HAP-1 (cell line): ENCODE data around the gene TAS1R2.

Experiments
- DNase-seq, 2 experiments: peaks; one replicate each; pipeline ENCODE4 v3.0.0-alpha.2; 2016 to 2020; ENCODE audit warnings: low spot score in 2 of 2
- H3K27me3 ChIP-seq: fragments of 250-450 bp; sonication (Bioruptor Pico); 2 replicates; pipeline ENCODE4 v1.5.1; 2020; ENCODE audit warnings: low read depth, mild to moderate bottlenecking, moderate library complexity
- H3K36me3 ChIP-seq: fragments of 250-450 bp; sonication (Bioruptor Pico); replicated peaks from 2 replicates; pipeline ENCODE4 v1.5.1; 2020; ENCODE audit warnings: mild to moderate bottlenecking
- H3K4me1 ChIP-seq: fragments of 250-450 bp; sonication (Bioruptor Pico); 2 replicates; pipeline ENCODE4 v1.5.1; 2020; ENCODE audit warnings: mild to moderate bottlenecking
- H3K4me3 ChIP-seq: fragments of 250-450 bp; sonication (Bioruptor Pico); 2 replicates; pipeline ENCODE4 v1.5.1; 2020; ENCODE audit warnings: mild to moderate bottlenecking, moderate library complexity
- H3K9me3 ChIP-seq: fragments of 250-450 bp; sonication (Bioruptor Pico); 2 replicates; pipeline ENCODE4 v1.5.1; 2020; ENCODE audit warnings: mild to moderate bottlenecking, moderate library complexity
- in situ Hi-C: fragments of 300-500 bp; cut with MboI; formaldehyde crosslinking; loops from 3 replicates; pipeline ENCODE4 v1.14.3; 2020; ENCODE audit warnings: low sequenced_read_pairs, inconsistent platforms, mixed read lengths

Gene TAS1R2

DNA sequence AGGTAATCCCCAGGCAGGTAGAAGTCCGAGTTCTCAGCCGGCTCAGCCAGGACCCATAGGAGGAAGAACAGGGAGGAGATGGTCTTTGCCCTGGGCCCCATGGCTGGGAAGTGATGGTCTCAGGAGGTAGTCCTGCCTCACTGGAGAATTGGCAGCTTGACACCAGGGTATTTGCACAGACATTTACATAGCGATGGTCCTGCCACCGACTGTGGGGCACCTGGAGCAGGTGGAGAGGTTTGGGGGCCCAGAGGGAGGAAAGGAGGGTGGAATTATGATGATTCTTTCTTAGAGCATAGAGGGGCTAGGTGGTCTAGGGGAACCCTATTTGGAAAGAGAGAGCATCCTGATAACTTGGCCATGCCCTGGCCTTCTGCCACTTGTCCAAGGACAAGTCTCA is at the start of gene TAS1R2:
Gene TAS1R2, minus strand, starts transcription at position 101 of the 400 bp plus-strand sequence. Its CDS starts 0 bp downstream, at position 101.
- no peaks in the 10 kb centered on the region for H3K36me3 ChIP-seq
- no peak within 1 kb of the TSS for H3K4me3 ChIP-seq
- H3K27me3 ChIP-seq: no peaks in the 10 kb centered on the region
- no peak for DNase-seq
- no peaks in the 10 kb centered on the region for H3K4me1 ChIP-seq
- in situ Hi-C loops: no loop called here
- no peaks in the 10 kb centered on the region for H3K9me3 ChIP-seq

- Histone ChIP-seq H3K27me3 (no peaks in the 10 kb centered on the region), H3K4me3 (no peak overlapping the region), H3K9me3 (no peaks in the 10 kb centered on the region), H3K4me1 (peaks cover 4% of the 10 kb centered on the region), H3K36me3 (no peaks in the 10 kb centered on the region; the same call in 1 of the 2 replicates)
- no peak for DNase-seq
- in situ Hi-C loops: no loop called here
Observed at GRCh38 chr1:18907917-18908845, 48.7 kb upstream of the TAS1R2 start.

GRCh38 chr1:18907021-18907916 is 47.8 kb upstream of the TAS1R2 start:
- peak; percentile 36 to 54 for DNase-seq
- Histone ChIP-seq H3K4me3 (no peak overlapping the region), H3K36me3 (no peaks in the 10 kb centered on the region; the same call in 1 of the 2 replicates), H3K27me3 (no peaks in the 10 kb centered on the region), H3K9me3 (no peaks in the 10 kb centered on the region), H3K4me1 (peaks cover 4% of the 10 kb centered on the region)
- in situ Hi-C loops: no loop called here

- no peak for DNase-seq
- H3K9me3 ChIP-seq: no peaks in the 10 kb centered on the region
- peaks cover 4% of the 10 kb centered on the region for H3K4me1 ChIP-seq
- H3K27me3 ChIP-seq: no peaks in the 10 kb centered on the region
- in situ Hi-C loops: loop anchor here (5.0 kb wide), 1 partner anchor 189 kb away; no protein-coding TSS in a partner anchor
- peak overlapping the region; percentile 71 for H3K4me3 ChIP-seq
- no peaks in the 10 kb centered on the region for H3K36me3 ChIP-seq
Observed at GRCh38 chr1:18903291-18903756, 43.9 kb upstream of the TAS1R2 start.

GRCh38 chr1:18902523-18903290 is 43.2 kb upstream of the TAS1R2 start, which contains the start of gene ALDH4A1:
Gene ALDH4A1 (minus strand): TSS chr1:18902555. CDS start chr1:18902523, 32 bp downstream.
- H3K4me3 ChIP-seq: peak within 1 kb of the TSS; percentile 71
- no peaks in the 10 kb centered on the region for H3K27me3 ChIP-seq
- H3K9me3 ChIP-seq: no peaks in the 10 kb centered on the region
- no peaks in the 10 kb centered on the region for H3K36me3 ChIP-seq
- in situ Hi-C loops: loop anchor here (5.0 kb wide), 1 partner anchor 190 kb away; no protein-coding TSS in a partner anchor
- H3K4me1 ChIP-seq: peaks cover 4% of the 10 kb centered on the region
- peak; percentile 94 to 97 for DNase-seq

DNA sequence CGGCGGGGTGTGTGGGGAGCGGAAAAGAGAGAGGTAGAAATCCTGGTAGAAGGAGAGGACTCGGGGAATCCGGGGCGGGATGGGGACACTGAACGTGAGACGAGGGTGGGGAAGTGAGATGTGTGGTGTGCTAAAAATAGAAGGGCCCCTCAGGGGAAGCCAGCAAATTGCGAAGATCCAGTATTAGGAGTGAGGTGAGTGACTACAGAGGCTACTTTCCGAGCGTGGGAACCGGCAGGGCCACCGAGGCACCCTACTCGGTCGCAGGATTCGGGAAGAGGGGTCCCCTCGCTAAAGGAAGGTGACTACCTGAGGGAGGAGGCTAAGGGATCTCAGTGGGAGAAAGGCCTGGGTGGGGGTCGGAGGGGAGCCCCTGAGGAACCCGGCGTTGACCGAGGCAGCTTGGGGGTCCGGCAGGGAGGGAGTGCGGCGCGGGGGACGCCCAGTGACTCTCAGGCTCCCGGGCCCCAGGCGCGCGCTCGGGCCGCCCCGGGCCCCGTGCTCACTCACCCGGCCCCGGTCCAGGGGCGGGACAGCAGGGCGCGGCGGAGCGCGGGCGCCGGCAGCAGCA is 42.6 kb upstream of the TAS1R2 start:
- Histone ChIP-seq H3K27me3 (no peaks in the 10 kb centered on the region), H3K4me3 (peak overlapping the region; percentile 71), H3K36me3 (no peaks in the 10 kb centered on the region), H3K9me3 (no peaks in the 10 kb centered on the region), H3K4me1 (peaks cover 4% of the 10 kb centered on the region)
- peak; percentile 14 to 36 for DNase-seq
- in situ Hi-C loops: loop anchor here (5.0 kb wide), 1 partner anchor 190 kb away; no protein-coding TSS in a partner anchor

GRCh38 chr1:18901147-18901951 is 41.9 kb upstream of the TAS1R2 start:
- H3K9me3 ChIP-seq: no peaks in the 10 kb centered on the region
- no peaks in the 10 kb centered on the region for H3K36me3 ChIP-seq
- peak overlapping the region; percentile 71 for H3K4me3 ChIP-seq
- H3K27me3 ChIP-seq: no peaks in the 10 kb centered on the region
- in situ Hi-C loops: loop anchor here (5.0 kb wide), 1 partner anchor 191 kb away; no protein-coding TSS in a partner anchor
- H3K4me1 ChIP-seq: peaks cover 4% of the 10 kb centered on the region
- no peak for DNase-seq

DNA sequence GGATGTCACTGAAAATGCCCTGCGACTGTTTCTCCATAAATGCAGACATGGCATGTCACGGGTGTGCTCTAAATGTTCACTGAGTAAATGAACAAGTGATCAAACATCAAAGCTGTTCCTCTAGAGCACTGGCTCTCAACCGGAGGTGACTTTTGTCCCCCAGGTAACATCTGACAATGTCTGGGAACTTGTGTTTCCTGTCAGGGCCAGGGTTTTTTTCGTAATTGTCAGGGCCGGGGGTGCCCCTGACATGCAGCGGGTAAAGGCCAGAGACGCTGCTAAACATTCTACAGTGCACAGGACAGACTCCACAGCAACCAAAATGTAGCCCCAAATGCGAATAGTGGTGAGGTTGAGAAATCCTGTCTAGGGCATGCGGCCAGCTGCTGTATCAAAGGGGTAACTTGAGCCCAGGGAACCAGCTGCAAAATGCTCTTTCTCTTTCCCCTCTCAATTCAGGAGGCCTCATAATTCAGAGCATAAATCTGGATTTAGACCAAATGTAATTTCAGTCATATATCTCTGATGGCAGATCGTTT is 40.9 kb upstream of the TAS1R2 start:
- in situ Hi-C loops: loop anchor here (5.0 kb wide), 1 partner anchor 192 kb away; no protein-coding TSS in a partner anchor
- no peak for DNase-seq
- no peak overlapping the region for H3K4me3 ChIP-seq

DNA sequence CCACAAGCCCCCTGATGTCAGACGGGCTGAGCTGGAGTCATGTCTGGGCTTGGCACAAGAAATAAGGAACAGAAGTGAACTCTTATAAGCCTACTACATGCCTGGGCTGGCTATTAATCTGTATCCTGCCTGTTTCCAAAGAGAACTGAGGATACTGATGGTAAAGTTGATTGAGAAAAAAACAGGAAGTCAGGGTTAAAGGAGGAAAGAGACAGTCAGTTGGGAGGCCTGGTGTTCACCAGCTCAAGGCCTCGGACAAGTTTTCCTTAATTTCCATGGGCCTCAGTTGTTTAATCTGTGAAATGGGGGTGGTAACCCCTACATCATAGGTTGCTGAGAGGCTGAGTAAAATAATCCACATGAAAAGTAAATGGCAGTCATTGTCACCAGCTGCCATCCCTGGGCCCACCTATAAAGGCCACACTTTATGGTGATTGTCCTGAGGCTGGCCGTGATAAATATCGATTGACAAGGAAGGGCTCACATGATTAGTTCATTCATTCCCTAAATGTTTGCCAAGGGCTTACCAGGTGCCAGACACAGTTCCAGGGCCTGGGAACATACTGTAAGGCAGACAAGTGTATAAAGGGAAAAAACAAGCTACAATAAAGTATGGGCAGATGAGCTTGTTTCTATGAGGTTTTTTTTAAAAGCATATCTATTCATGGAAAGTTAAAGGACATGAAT is 40.0 kb upstream of the TAS1R2 start:
- H3K4me3 ChIP-seq: no peak overlapping the region
- in situ Hi-C loops: loop anchor here (5.0 kb wide), 1 partner anchor 193 kb away; no protein-coding TSS in a partner anchor
- DNase-seq: no peak
- H3K9me3 ChIP-seq: no peaks in the 10 kb centered on the region
- peaks cover 4% of the 10 kb centered on the region for H3K4me1 ChIP-seq
- no peaks in the 10 kb centered on the region for H3K36me3 ChIP-seq
- no peaks in the 10 kb centered on the region for H3K27me3 ChIP-seq

More for the DNA sequence above, 40.9 kb upstream of the TAS1R2 start:
- Histone ChIP-seq H3K9me3 (no peaks in the 10 kb centered on the region), H3K4me1 (peaks cover 4% of the 10 kb centered on the region), H3K27me3 (no peaks in the 10 kb centered on the region), H3K36me3 (no peaks in the 10 kb centered on the region)

- no peak for DNase-seq
- H3K4me3 ChIP-seq: no peak overlapping the region
- no peaks in the 10 kb centered on the region for H3K27me3 ChIP-seq
- no peaks in the 10 kb centered on the region for H3K9me3 ChIP-seq
- in situ Hi-C loops: no loop called here
- H3K36me3 ChIP-seq: no peaks in the 10 kb centered on the region
- peaks cover 4% of the 10 kb centered on the region for H3K4me1 ChIP-seq
Observed at GRCh38 chr1:18898567-18898966, 39.1 kb upstream of the TAS1R2 start.

GRCh38 chr1:18895317-18895716 is 35.9 kb upstream of the TAS1R2 start:
- Histone ChIP-seq H3K4me1 (no peaks in the 10 kb centered on the region), H3K36me3 (no peaks in the 10 kb centered on the region), H3K9me3 (no peaks in the 10 kb centered on the region), H3K4me3 (no peak overlapping the region), H3K27me3 (no peaks in the 10 kb centered on the region)
- in situ Hi-C loops: no loop called here
- DNase-seq: no peak
